Measurements from ENCODE around the gene CACNA2D1.

CACNA2D1 gene

DNA sequence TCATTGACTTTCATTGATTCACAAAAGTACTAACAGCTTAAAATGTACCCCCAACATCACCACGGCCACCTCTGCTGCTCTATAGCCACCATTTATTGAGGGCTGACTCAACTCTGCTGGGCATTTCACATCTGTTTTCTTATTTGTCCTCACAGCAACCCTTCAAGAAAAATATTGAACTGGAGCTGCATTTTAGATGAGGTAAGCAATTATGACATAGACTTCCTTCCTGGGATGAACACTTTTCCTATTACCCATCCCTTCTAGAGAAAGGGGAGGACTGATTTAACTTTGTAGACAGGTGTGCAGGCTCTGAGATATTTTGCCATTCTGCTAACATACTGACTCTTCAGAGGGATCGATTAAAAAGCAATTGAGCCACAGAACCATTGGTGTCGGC, 217.4 kb downstream of the CACNA2D1 start:
- no peak for DNase-seq (ENCODE audit: low spot score)

DNA sequence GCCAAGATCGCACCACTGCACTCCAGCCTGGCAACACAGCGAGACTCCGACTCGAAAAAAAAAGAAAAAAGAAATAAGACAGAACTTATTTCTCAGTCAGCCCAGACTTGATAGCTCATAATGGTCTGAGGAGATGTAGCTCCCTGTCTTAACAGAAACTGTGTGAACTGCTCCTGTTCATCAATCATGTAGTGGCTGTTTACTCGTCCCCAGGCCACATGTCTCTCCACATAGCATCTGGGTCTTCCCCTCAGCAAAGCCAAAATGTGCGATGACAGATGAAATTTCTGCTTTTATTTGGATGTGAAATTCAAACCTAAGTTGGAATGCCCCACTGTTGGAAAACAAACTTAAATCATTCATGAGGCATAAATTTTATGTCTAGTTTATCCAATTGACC, 219.0 kb downstream of the CACNA2D1 start:
- no peak for DNase-seq (ENCODE audit: low spot score)

DNA sequence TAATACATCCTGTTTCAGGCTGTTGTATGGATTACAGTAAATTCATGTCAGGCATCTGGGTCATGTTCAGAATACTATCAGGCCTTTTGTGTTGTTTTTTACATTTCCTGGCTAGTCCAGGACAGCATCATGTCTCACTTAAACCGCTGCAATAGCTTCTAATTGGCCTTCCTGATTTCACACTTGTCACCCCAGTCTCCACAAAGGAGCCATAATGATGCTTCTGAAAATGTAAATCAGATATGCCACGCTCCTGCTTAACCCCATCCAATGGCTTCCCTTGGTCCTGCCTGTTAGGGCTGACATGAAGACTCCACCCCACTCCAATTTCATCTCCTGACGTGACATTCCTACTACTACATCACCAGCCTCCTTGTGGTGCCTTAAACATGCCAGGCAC, 220.0 kb downstream of the CACNA2D1 start:
- no peak for DNase-seq (ENCODE audit: low spot score)

DNA sequence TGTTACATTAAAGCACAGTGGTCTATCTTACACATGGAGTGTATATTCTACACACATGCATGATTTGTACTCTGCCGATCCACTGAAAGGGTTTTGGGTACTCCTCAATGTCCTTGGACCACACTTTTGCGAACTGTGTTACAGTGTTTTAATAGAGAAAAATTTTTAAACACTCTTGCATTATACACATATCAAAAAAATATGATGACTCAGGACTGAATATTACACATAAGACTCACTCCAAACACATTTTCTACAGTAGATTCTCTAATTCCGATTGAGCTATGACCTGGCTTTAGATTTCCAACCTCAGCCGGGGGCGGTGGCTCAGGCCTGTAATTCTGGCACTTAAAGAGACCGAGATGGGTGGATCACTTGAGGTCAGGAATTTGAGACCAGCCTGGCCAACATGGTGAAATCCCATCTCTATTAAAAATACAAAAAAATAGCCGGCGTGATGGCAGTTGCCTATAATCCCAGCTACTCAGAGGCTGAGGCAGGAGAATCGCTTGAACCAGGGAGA, 222.4 kb downstream of the CACNA2D1 start:
- DNase-seq (ENCODE audit: low spot score): no peak

DNA sequence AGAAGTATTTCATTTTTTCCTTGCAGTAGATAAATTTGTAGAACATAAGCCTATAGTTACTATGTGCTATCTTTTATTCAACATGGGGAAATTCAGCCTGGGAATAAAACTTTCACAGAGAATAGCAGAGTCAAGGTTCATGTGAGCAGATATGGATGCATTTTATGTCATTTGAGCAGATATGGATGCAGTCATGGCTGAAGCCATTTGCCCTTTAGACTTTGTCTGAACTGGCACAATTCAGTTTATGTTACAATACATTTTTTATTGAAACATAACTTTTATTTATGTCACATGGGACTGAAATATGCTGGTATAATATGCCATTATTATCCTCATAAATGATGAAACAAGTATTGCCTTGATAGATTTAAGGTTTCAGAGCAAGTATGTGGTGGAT, 231.1 kb downstream of the CACNA2D1 start:
- no peak for DNase-seq (ENCODE audit: low spot score)

DNA sequence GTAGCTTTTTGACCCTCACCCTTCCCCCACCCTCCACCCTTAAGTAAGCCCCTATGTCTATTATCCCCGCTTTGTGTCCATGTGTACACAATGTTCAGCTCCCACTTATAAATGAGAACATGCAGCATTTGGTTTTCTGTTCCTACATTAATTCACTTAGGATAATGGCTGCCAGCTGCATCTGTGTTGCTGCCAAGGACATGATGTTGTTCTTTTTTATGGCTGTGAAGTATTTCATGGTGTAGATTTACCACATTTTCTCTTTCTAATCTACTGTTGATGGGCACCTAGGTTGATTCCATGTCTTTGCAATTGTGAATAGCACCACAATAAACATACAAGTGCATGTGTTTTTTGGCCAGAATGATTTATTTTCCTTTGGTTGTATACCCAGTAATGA, 232.2 kb downstream of the CACNA2D1 start:
- DNase-seq (ENCODE audit: low spot score): no peak

DNA sequence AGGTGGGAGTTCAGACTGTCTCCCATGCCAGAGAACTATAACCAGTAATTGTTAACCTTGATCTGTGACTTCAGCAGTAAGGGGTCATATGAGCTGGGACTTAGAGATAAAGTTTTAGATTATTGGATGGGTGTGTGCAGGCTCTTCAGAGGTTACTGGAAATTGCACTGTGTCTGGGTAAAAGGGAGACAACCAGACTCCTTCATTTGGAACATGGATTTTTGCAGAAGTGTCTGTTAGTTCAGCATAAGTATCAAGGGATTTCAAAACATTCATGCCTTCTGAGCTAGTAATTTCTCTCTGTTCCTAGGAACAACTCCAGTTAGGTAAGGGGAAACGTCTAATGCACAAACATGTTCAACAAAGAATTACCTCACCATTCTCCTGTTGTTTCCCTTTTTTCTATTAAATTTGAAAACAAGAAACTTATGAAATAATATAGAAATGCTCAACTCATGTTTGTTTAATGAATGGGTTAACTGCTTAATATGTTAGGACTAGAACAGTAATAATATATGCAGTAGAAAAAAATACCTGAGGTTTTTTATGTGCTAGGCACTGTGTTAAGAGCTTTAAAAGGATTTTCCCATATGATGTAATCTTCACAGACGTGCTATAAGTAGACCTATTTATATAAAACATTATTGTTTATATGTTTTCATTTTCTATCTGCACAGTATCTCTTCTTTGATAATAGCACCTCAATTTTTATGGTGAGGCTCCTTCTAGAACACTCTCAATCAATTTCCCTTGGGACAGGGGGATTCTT, 233.0 kb downstream of the CACNA2D1 start:
- no peak for DNase-seq (ENCODE audit: low spot score)

DNA sequence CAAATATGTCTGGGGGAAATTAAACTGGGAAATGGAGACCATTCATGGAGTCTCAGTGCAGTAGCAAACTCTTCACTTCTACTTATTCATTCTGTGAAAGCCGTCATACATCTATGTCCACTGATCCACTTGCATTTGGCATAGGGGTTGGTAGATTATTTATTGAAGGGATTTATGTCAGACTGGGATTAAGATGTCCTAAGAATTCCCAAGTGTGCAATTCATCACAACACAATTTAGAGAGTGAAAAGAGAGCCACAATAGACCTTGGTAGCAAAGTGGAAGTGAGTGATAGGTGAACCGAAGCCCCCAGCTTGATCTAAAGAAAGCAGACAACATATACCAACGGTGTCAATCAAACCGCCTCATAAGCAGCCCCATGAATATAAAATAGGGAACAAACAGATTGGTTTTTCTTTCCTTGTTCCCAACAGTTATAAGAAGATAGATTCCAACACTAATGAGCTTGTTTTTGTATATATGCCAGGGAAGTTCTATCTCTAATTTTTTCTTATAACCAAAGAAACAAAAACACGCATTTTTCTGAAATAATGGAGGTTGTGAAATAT, 234.3 kb downstream of the CACNA2D1 start:
- no peak for DNase-seq (ENCODE audit: low spot score)

DNA sequence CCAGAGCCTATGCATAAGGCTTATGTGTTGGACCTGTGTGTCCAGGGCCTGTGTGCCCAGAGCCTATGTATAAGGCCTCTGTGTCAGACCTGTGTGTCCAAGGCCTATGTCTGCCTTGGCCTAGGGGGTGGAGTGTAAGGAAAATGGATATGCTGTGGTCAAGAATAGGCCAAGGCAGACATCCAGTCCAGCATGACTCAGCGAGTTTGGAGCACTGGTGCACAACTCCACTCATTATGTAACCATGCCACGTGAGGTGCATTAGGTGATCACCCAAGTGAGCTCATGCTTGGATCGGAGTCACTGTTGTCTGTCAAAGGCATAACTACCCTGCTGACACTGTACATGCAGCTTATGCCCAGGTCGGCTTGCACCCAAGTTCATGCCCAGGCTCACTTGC, 238.9 kb downstream of the CACNA2D1 start:
- DNase-seq (ENCODE audit: low spot score): no peak

DNA sequence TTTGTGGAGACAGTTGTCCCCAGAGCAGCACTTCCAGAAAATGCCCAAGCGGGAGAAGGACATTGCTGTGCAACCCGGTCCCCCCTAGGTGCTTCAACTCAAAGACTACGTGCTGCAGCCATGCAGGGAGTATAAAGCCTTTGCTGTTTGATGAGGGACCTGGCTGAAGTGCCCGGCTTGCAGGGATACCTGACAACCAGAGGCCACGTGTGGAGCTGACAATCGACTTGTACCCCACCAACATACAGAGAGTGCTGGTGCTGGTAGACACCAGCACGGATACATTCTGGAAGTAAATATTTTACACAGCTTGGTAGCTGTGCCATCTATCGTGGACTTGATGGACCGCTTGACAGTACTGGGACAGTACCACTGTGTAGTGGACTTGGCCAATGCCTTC, 240.6 kb downstream of the CACNA2D1 start:
- no peak for DNase-seq (ENCODE audit: low spot score)

DNA sequence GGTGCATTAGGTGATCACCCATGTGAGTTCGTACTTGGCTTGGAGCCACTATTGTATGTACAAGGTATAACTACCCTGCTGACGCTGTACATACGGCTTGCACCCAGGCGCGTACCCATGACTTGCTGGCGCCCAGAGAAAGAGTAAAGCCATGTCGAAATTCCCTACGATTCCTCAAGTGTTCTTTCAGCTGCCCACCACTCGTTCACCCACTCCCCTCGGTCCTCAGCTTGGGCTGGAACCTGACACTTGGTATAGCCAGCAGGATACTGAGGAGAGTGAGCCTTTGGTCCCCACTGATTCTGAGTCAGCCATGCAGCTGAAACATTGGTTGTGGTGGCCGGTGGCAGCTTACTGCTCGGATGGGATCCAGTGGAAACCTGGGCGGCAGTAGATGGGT, 241.5 kb downstream of the CACNA2D1 start:
- DNase-seq (ENCODE audit: low spot score): no peak

DNA sequence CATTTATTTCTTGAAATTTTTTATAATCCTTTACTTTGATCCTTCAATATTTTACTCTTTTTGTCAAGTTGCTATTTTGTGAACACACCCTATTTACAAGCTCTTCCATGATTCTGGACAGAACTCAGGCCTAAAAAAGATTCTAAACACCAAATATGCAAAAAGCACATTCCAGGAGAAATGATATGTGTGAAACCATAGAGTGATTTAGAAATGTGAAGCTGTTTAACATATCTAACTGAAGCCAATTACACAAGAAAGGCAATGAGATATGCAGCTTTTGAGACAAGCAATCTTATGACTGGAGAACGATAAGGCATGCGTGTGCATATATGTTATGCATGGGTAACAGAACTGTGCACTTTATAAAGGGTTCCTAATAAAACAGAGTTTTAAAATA, 243.0 kb downstream of the CACNA2D1 start:
- DNase-seq (ENCODE audit: low spot score): no peak

DNA sequence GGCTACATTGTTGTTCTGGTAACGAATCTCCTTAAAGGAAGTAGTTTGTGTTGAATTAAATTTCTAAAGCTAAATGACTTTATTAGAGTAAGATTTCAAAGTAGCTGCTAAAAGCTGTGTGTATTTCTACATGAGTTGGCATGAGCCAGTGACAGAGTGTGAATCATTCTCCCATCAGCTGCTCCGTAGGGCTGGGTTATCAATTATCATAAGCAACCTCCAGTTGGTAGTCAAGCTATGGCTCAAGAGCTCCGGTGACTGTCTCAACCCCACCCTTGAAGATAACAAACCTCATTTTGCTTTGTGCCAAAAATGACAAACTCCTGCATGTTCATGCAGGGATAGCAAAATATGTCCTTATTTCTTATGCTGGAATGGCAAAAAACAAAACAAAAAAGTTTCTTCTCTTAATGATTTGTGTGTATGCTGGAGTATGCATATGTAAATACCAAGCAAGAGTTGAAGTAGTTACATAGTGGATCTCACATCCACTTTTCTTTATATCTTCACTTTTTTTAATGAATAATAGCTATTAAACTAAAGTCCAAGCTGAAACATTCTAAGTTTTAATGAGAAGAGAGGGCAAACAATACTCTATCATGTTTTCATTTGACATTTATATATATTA, 249.4 kb downstream of the CACNA2D1 start:
- no peak for DNase-seq (ENCODE audit: low spot score)

DNA sequence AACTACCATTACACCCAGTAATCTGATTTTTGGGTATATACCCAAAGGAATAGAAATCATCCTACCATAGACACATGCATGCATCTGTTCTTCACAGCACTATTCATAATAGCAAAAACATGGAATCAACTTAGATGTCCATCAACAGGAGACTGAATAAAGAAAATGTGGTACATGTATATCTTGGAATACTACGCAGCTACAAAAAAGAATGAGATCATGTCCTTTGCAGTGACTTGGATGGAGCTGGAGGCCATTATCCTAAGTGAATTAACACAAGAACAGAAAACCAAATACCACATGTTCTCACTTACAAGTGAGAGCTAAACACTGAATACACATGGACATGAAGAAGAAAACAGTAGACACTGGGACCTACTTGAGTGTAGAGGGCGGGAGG, 254.9 kb downstream of the CACNA2D1 start:
- no peak for DNase-seq (ENCODE audit: low spot score)

DNA sequence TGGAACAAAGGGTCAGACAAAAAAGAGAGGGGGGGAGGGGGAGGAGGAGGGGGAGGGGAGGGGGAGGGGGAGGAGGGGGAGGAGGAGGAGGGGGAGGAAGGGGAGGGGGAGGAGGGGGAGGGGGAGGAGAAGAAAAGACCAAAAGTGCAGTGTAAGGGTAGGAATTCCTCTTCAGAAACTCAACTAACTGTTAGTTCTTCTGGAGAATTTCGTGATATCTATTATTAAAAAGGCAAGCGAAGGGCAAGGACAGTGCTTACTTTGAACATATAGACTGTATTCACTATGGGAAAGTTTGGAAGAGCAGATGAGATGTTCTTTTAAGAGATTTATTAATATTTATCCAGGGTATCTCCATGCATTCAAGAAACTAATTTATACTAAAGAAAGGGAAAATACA, 258.1 kb downstream of the CACNA2D1 start:
- no peak for DNase-seq (ENCODE audit: low spot score)

DNA sequence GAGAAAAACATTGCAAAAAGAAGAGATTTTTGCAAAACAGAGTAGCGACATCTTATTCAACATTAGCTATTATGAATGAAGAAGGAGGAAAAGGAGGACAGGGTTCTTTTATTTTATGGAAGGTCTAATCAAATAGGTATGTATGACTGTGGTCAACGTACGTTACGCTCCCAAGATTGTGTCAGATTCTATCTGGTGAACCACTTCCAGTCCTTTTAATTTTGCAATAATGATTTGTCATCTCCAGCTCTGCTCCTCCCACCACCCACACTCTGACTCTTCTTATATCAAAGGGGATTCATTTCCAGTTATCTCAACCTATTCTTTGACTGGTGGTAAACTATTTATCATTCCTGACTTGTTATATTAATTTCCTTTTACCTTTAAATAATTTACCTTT, 259.9 kb downstream of the CACNA2D1 start:
- DNase-seq (ENCODE audit: low spot score): no peak

DNA sequence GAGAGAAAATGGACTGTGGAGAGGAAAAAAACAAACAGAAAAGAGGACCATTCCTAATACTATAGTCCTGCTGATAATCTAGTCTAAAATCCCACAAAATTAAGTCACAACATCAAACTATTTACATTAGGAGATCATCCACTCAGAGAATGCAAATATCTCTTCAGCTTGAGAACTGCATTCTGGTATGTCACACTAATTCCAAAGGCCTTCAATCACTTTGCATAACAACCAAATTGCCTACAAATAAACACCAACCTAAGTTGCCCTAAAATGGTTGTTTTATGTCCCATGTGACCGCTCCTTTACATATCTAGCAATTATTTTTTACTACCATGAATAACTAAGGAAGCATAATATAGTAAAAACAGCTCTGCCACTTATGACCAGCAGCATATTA, 264.3 kb downstream of the CACNA2D1 start:
- DNase-seq (ENCODE audit: low spot score): no peak

DNA sequence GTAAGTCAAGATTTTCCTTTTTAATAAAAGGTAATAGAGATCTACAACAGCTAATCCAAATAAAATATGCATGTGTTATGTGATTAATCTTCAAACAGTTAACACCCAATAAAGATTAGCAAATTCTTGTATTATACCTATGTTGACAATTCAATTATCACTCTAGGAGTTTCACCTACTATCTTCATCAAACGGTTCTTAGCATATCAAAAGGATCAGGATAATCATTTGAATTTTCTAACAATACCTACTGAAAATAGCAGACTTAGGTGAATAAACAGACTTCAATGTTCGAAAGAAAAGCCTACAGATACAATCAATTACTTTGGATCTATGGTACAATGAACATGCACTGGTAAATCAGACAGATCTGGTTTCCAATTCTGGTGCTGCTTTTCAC, 268.3 kb downstream of the CACNA2D1 start:
- DNase-seq (ENCODE audit: low spot score): no peak

DNA sequence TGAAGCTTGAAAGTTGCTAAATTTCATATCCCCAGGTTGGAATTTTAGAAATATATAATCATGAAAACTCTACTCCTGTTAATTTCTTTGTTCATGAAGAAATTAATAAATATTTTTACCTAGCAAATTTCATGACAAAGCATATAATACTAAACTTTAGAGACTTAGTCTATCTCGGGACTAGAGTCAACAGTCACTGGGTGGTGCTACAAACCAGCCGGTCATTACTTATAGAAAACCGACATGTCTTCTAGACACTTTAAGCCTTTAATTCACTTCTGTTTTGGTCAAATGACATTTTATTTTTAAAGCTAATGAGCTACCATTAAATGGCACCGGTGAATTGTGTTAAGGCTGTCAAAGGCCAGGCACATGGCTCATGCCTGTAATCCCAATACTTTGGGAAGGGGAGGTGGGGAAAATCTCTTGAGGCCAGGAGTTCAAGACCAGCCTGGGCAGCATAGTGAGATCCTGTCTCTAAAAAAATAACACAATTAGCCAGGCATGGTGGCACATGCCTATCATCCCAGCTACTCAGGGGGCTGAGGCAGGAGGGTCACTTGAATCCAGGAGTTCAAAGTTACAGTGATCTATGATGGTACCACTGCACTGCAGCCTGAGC, 270.1 kb downstream of the CACNA2D1 start:
- DNase-seq (ENCODE audit: low spot score): no peak

DNA sequence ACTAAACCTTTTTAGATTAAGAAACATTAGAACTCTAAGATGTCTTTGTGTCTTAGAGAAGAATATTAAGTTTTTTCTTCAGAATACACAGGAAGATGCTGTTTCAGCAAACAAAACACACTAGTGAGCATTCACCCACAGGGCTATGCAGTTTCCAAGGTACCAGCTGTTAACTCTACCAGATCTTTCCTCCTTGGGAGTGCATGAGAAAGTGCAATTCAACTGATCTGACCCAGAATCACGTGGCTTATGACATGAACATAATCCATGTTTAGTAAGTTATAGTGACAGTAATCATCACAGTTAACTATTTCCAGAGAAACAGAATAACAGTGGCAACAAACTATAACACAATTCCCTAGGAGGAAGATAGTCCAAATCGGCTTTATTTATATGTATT, 270.7 kb downstream of the CACNA2D1 start:
- no peak for DNase-seq (ENCODE audit: low spot score)

DNA sequence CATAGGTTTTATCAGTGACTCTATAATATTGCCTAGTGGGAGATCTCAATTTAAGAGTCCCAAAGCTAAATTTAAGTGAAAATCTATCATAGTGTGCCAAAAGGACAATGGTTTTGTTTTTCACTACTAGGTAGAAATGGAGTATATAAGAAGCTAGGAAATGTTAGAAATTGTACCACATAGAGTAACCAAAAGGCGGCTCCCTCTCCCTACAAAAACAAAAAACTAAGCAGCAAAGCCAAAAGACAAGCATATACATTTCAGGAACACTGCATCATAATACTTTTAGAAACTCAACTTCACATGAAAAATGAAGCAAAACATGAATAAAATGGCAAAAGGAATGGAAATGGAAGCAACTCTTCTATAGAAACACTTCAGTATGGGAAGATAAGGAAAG, 271.6 kb downstream of the CACNA2D1 start:
- DNase-seq (ENCODE audit: low spot score): no peak

DNA sequence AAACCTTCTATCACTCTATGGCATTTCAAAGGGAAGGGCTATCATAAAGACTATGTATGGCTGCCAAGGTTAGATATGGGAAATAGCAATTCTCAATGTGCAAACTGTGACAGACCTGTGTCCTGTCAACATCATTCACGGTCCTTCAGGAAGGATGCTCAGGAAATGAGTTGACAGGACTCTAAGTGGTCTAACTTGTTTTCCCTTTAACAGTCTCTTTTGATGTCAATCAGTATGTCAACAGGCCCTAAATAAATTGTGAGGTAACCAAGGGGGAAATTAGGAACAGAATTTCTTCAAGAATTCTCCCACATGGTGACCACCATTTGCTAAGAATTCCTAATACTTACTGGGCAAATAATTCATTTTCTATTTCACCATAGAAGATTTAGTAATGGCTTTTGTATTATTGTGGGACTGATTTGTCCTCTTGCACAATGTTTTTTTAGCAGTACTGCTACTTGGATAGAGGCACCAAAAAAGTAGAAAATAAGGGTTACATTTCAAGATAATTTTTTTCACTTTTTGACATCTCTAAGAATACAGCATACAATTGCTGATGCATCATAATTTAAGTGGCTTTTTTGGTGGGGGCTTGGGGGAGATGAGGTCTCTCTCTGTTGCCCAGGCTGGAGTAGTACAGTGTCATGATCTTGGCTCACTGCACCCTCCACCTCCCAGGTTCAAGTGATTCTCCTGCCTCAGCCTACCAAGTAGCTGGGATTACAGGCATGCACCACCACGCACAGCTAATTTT, 275.8 kb downstream of the CACNA2D1 start:
- DNase-seq (ENCODE audit: low spot score): no peak

Data from CD4-positive, alpha-beta T cell treated with Interleukin-6 at 100 ng/mL for 8 hours (primary cell).